Ovary (tissue), 9 donors: ENCODE results near the gene MYADML2. TPM values are rescaled to one million over a fixed set of nuclear protein-coding genes. Genes with fewer than 3 reads are reported as not detected.

Experiments
- DNase-seq, 5 donors: peaks; one replicate each; pipeline ENCODE4 v3.0.0-alpha.2; 2019 to 2020
- H3K27ac ChIP-seq, 2 donors: fragments of 200-600 bp; one replicate each; pipeline versions ENCODE4 v1.5.1 to v1.8.0; 2019 to 2022
- H3K27me3 ChIP-seq: fragments of 200-600 bp; one replicate; pipeline ENCODE4 v1.8.0; 2022
- H3K36me3 ChIP-seq: fragments of 200-600 bp; sonication (generic); one replicate; pipeline ENCODE4 v1.5.1; 2019
- H3K4me1 ChIP-seq: one replicate; pipeline ENCODE4 v1.8.1; 2013; ENCODE audit warnings: mild to moderate bottlenecking, moderate library complexity; ENCODE audit not compliant: insufficient read depth
- H3K4me3 ChIP-seq: fragments of 200-600 bp; sonication (generic); one replicate; pipeline ENCODE4 v1.5.1; 2017
- H3K9me3 ChIP-seq, 2 donors: fragments of 200-600 bp in 1 of 2; sonication (generic) in 1 of 2; one replicate each; pipeline versions ENCODE4 v1.5.1 to v1.8.1; 2013 to 2019; ENCODE audit warnings: mild to moderate bottlenecking in 1 of 2, moderate library complexity in 1 of 2
- EP300 ChIP-seq: sonication (generic); formaldehyde crosslinking; IDR thresholded peaks from one replicate; pipeline ENCODE4 v1.6.1; 2017; ENCODE audit warnings: antibody characterized with exemption
- POLR2A ChIP-seq: fragments of 450-650 bp; IDR thresholded peaks from one replicate; pipeline ENCODE4 v1.6.1; 2017; ENCODE audit warnings: antibody characterized with exemption, mild to moderate bottlenecking, moderate library complexity
- WGBS, 3 donors: extraction: QIAGEN DNeasy Blood & Tissue Kit in 1 of 3; methylation state at CpG; one replicate each; pipeline versions ENCODE4 v1.1.5 to v1.1.7; 2013 to 2017; 5-methylcytosine and 5-hydroxymethylcytosine counted together
- intact Hi-C, 4 donors: fragments of 100-400 bp; cut with DNase I; formaldehyde crosslinking; loops; one replicate each; pipeline versions ENCODE4 v1.11.0 to v1.15.1; 2022 to 2023
- polyA plus RNA-seq, 2 donors: library from polyadenylated mRNA; stranded (reverse); fragments of 200-250 nt in 1 of 2; fragments of 350-450 nt in 1 of 2; fragmentation: Illumina TruSeq in 1 of 2; extraction: RNeasy Lipid Tissue Mini Kit (QIAGEN cat#74804) in 1 of 2; gene quantifications; one replicate each; pipeline ENCODE4 v1.2.3, GENCODE V29; 2013 to 2014
- total RNA-seq, 7 donors: library from RNA; depleted of rRNA in 2 of 7; stranded (reverse); fragments of >200 nt in 2 of 7; fragmentation: NEBNext Ultra II Directional in 3 of 7; extraction: Animal tissue kit (Norgen Biotek cat#: 25700) in 3 of 7; gene quantifications; one replicate each; pipeline versions ENCODE4 v1.1.0 to v1.2.4, GENCODE V29; 2016 to 2023
- TF ChIP-seq, protein P1 (sequence below), 3 donors: fragments of 450-650 bp in 2 of 3; fragments of 200-600 bp in 1 of 3; IDR thresholded peaks; one replicate each; pipeline versions ENCODE4 v1.5.1 to v1.8.0; 2016 to 2022; ENCODE audit warnings: antibody characterized with exemption in 3 of 3, mild to moderate bottlenecking in 1 of 3
- donor health status: DM: no; HTN: no; CAD: no; lungs with moderate emphysema.
- donor health status: DM: no; HTN: no; CAD: no.
- donor health status: Bipolar disorder and iron deficiency.
- donor health status: DM: yes; HTN: yes; CAD: no.
- donor health status: DM: no; HTN: no; CAD: no.
- donor health status: DM: yes; HTN: yes; CAD: no.

Gene MYADML2
- total and polyA plus RNA-seq, 9 donors, result not detected

DNA sequence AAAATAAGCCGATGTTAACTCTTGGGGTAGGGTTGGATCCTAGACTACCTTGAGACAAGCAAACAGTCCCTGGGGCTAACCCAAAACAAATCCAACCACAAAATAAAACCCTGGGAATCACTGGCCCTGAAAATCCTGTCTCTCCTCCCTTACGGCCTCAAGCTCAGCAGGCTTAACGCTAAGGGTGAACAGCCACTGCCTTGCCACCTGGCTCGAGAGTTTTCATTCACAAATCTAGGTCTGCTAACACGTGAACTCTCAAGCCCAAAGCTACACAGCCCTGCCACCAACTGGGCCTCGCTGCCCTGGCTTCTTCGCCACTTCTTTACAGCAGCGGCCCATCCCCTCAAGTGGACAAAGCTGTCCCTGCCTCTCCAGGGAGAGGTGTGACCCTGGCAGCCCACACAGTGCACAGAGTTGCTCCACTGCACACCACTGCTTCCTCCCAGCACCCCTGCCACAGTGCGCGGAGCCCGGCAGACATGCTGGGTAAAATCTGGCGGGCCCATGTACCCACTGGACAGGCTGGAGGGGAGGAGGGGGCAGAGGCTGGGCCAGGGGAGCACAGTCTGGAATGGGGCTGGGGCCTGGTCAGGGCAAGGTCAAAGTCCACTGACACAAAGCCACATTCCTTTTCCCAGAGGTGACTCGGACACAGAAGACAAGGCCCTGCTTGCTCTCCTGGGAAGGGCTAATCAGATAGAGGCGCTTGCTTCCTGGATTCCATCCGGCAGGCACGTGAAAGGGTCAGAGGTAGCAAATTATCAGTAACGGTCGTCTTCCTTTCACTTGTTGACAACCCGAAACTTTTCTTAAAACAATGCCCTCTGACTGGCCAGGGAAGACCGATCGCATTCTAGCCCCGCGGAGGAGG, 36.8 kb downstream of the MYADML2 start:
- WGBS, 3 donors, result 39 to 44% (median 43%) methylated on average over 23 of the region's 23 CpGs
- Histone ChIP-seq H3K4me3 (peak overlapping the region; percentile 66), H3K9me3 (no peaks in the 10 kb centered on the region), H3K27me3 (no peaks in the 10 kb centered on the region), H3K36me3 (no peaks in the 10 kb centered on the region), H3K27ac (no peak overlapping the region), H3K4me1 (peaks cover 1% of the 10 kb centered on the region)
- no peak for DNase-seq
- intact Hi-C loops, result no loop called here
- TF ChIP-seq EP300, result no peak
- TF ChIP-seq POLR2A, result no peak
- TF ChIP-seq, protein P1, sequence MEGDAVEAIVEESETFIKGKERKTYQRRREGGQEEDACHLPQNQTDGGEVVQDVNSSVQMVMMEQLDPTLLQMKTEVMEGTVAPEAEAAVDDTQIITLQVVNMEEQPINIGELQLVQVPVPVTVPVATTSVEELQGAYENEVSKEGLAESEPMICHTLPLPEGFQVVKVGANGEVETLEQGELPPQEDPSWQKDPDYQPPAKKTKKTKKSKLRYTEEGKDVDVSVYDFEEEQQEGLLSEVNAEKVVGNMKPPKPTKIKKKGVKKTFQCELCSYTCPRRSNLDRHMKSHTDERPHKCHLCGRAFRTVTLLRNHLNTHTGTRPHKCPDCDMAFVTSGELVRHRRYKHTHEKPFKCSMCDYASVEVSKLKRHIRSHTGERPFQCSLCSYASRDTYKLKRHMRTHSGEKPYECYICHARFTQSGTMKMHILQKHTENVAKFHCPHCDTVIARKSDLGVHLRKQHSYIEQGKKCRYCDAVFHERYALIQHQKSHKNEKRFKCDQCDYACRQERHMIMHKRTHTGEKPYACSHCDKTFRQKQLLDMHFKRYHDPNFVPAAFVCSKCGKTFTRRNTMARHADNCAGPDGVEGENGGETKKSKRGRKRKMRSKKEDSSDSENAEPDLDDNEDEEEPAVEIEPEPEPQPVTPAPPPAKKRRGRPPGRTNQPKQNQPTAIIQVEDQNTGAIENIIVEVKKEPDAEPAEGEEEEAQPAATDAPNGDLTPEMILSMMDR (IDR thresholded peaks at IDR 0.05), result no peak

DNA sequence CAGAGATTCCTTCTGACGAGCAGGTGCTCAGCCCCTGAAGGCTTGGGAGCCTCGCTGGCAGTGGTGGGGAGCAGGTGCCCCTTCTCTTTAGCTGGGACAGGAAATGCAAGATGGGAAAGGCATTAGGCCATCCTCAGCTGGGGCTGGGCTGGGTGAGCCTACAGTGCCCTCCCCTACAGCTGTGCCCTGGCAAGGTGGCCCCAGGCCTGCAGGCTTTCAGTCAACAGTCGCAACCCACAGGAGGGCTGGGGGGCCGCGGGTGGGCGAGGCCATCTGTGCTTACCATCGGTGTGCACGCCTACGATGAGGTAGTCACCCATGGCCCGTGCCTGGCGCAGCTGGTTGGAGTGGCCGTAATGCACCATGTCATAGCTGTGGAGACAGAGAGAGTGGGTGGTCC, 37.8 kb downstream of the MYADML2 start:
- WGBS, 3 donors, result 92 to 96% (median 92%) methylated on average over 6 to 12 of the region's 12 CpGs
- Histone ChIP-seq H3K4me1 (peaks cover 1% of the 10 kb centered on the region), H3K36me3 (no peaks in the 10 kb centered on the region)

DNA sequence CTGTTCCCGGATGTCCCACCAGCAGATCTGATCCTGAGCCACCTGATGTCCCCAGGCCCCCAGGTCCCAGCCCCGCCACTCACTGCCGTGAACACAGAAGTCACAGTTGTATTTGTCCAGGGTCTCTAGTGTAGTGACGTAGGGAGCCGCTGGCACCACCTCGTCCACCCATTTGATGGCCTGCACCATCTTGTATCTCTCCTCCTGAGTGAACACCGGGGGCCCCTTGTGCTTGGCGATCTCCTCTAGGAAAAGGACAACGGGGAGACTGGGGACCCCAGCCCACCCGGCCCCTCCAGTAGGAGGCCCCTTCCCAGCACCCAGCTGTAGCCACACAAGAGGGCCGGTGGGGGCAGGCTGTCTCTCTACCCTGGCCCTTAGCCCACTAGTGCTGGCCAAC, 38.2 kb downstream of the MYADML2 start:
- Histone ChIP-seq H3K4me3 (no peak overlapping the region), H3K36me3 (no peaks in the 10 kb centered on the region), H3K27ac (no peak overlapping the region), H3K4me1 (peaks cover 1% of the 10 kb centered on the region), H3K9me3 (no peaks in the 10 kb centered on the region), H3K27me3 (no peaks in the 10 kb centered on the region)
- no peak for TF ChIP-seq EP300
- TF ChIP-seq, protein P1 (IDR thresholded peaks at IDR 0.05), result no peak
- no peak for TF ChIP-seq POLR2A
- intact Hi-C loops, result no loop called here
- DNase-seq, result no peak
- WGBS, 3 donors, result 91 to 95% (median 92%) methylated on average over 10 to 11 of the region's 11 CpGs

More for the DNA sequence above, 37.8 kb downstream of the MYADML2 start:
- no peak for DNase-seq
- intact Hi-C loops, result no loop called here
- H3K27ac ChIP-seq, result no peak overlapping the region
- no peak overlapping the region for H3K4me3 ChIP-seq
- H3K9me3 ChIP-seq, result no peaks in the 10 kb centered on the region
- H3K27me3 ChIP-seq, result no peaks in the 10 kb centered on the region
- TF ChIP-seq POLR2A (no peak), EP300 (no peak)
- TF ChIP-seq, protein P1 (IDR thresholded peaks at IDR 0.05), result no peak

DNA sequence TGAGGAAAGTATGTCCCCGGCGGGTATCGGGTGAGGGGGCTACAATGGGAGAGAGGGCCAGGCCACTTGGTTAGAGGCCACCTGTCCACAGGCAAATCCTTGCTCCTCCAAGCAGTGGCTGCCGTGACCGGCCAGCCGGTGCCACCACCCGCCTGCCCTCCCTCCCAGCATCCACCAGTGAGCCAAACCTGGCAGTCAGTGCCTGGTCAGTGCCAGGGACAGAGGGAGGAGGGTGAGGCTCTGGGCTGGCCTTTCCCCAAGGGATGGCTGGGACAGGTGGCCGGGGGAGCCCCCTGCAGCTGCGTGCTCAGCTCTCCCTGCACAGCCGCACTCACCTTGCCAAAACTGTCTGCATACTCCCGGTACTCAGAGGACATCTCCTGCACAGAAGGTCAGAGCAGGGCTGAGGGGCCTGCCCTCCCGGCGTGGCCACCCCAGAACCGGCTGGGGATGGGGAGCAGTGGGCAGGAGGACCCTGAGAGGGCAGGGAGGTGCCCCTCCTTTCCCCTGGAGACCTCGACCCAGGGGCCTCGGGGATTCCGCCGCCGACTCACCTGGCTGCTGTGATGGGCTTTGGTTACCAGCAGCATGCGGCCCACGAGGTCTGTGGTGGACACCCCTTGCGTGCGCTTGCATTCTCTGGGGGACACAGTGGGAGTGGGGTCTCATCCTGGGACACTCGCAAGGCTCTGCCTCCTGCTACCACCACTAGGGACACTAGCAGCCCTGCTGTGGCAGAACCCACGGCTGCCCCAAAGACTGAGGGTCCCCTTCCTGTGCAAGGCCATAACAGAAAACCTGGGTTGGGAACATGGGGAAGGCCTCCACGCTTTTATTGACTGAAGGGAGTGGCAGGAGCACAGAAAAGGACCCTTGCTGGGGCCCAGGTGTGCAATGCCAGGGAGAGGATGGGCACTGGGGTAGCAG, 39.6 kb downstream of the MYADML2 start:
- intact Hi-C loops, result no loop called here
- no peaks in the 10 kb centered on the region for H3K27me3 ChIP-seq
- peak in 1 of 5 donors; percentile 26 for DNase-seq
- H3K36me3 ChIP-seq, result no peaks in the 10 kb centered on the region
- H3K4me3 ChIP-seq, result no peak overlapping the region
- no peak overlapping the region for H3K27ac ChIP-seq
- H3K4me1 ChIP-seq, result peaks cover 1% of the 10 kb centered on the region
- no peaks in the 10 kb centered on the region for H3K9me3 ChIP-seq
- WGBS, 3 donors, result 89 to 92% (median 89%) methylated on average over 23 to 26 of the region's 26 CpGs
- TF ChIP-seq POLR2A, result no peak
- TF ChIP-seq EP300, result no peak
- TF ChIP-seq, protein P1 (IDR thresholded peaks at IDR 0.05), result no peak
